Epithelial cell of esophagus (primary cell): ENCODE data around the gene ALDH3A2.
"Not testable (repeated sequence)": the region's sequence is repeated elsewhere in the genome, so short reads cannot be mapped to it uniquely, and the experiment has no call there.

Source experiments
- DNase-seq: peaks from one replicate; pipeline ENCODE4 v3.0.0; 2010; ENCODE audit warnings: low read depth
- H3K4me3 ChIP-seq: 2 replicates; pipeline ENCODE4 v1.5.1; 2011; ENCODE audit warnings: mild to moderate bottlenecking, low read length, control low read depth
- CTCF ChIP-seq: IDR thresholded peaks from 2 replicates; pipeline ENCODE4 v1.5.1; 2011; ENCODE audit warnings: low read depth, mild to moderate bottlenecking, low read length, control low read depth, inconsistent platforms; ENCODE audit not compliant: insufficient read depth; ENCODE audit errors: missing control alignments

The ALDH3A2 gene

GRCh38 chr17:19677736-19678379, 29.3 kb downstream of the ALDH3A2 start:
- H3K4me3 ChIP-seq, result no peak overlapping the region
- no peak for DNase-seq

GRCh38 chr17:19678581-19679453, 30.3 kb downstream of the ALDH3A2 start:
- TF ChIP-seq CTCF, result no peak
- no peak for DNase-seq
- no peak overlapping the region for H3K4me3 ChIP-seq

More at GRCh38 chr17:19677736-19678379, 29.3 kb downstream of the ALDH3A2 start:
- no peak for TF ChIP-seq CTCF

GRCh38 chr17:19683117-19683516, 34.6 kb downstream of the ALDH3A2 start:
- no peak overlapping the region for H3K4me3 ChIP-seq
- TF ChIP-seq CTCF, result no peak
- no peak for DNase-seq

GRCh38 chr17:19684909-19685580, 36.5 kb downstream of the ALDH3A2 start:
- not testable (repeated sequence) for DNase-seq, H3K4me3 ChIP-seq

- H3K4me3 ChIP-seq, result no peak overlapping the region
- DNase-seq, result no peak
- no peak for TF ChIP-seq CTCF
These were observed 38.0 kb downstream of the ALDH3A2 start for GRCh38 chr17:19686400-19687090.

- no peak overlapping the region for H3K4me3 ChIP-seq
- no peak for TF ChIP-seq CTCF
- no peak for DNase-seq
These were observed 53.7 kb downstream of the ALDH3A2 start for GRCh38 chr17:19702217-19702641.

GRCh38 chr17:19703106-19703827, 54.7 kb downstream of the ALDH3A2 start:
- TF ChIP-seq CTCF, result no peak
- no peak for DNase-seq
- H3K4me3 ChIP-seq, result no peak overlapping the region
